Right lobe of liver (tissue), 6 donors: ENCODE measurements around the gene ZNF687. TPM values are rescaled to one million over a fixed set of nuclear protein-coding genes. Genes with fewer than 3 reads are reported as not detected.

Experiments used
- ATAC-seq, 4 donors: fragments of 200-7000 bp; cut with Tn5 transposase; one replicate each; pipeline ENCODE4 v1.9.1; 2020; ENCODE audit warnings: mild to moderate bottlenecking in 4 of 4, moderate library complexity in 4 of 4
- DNase-seq, 3 donors: peaks; one replicate each; pipeline ENCODE4 v3.0.0-alpha.2; 2020
- H3K27ac ChIP-seq, 3 donors: fragments of 200-600 bp; one replicate each; pipeline ENCODE4 v1.8.0; 2022
- H3K27me3 ChIP-seq, 2 donors: fragments of 200-600 bp; one replicate each; pipeline ENCODE4 v1.8.0; 2022
- H3K36me3 ChIP-seq, 4 donors: fragments of 200-600 bp; sonication (generic) in 1 of 4; one replicate each; pipeline versions ENCODE4 v1.5.1 to v1.8.0; 2017 to 2022; ENCODE audit warnings: control low read depth in 1 of 4
- H3K4me1 ChIP-seq, 4 donors: fragments of 200-600 bp; sonication (generic) in 1 of 4; one replicate each; pipeline versions ENCODE4 v1.5.1 to v1.8.0; 2017 to 2022; ENCODE audit warnings: control low read depth in 1 of 4
- H3K4me3 ChIP-seq, 3 donors: fragments of 200-600 bp; one replicate each; pipeline ENCODE4 v1.8.0; 2022
- H3K9me3 ChIP-seq, 4 donors: fragments of 200-600 bp; sonication (generic) in 1 of 4; one replicate each; pipeline versions ENCODE4 v1.5.1 to v1.8.0; 2017 to 2022; ENCODE audit warnings: control low read depth in 1 of 4
- CTCF ChIP-seq, 4 donors: fragments of 200-600 bp in 3 of 4; fragments of 450-650 bp in 1 of 4; IDR thresholded peaks; one replicate each; pipeline versions ENCODE4 v1.5.1 to v1.8.0; 2016 to 2022; ENCODE audit warnings: antibody characterized with exemption in 4 of 4, mild to moderate bottlenecking in 2 of 4
- POLR2A ChIP-seq: fragments of 450-650 bp; IDR thresholded peaks from one replicate; pipeline ENCODE4 v1.6.1; 2017; ENCODE audit warnings: antibody characterized with exemption, mild to moderate bottlenecking
- WGBS: methylation state at CpG from one replicate; pipeline ENCODE4 v1.1.6; 2018; ENCODE audit warnings: low coverage, low lambda C conversion rate; ENCODE audit not compliant: insufficient coverage; ENCODE audit errors: missing lambda C conversion rate; 5-methylcytosine and 5-hydroxymethylcytosine counted together
- intact Hi-C, 2 donors: fragments of 100-400 bp; cut with DNase I; formaldehyde crosslinking; loops; one replicate each; pipeline versions ENCODE4 v1.11.2 to v1.14.1; 2022
- long read RNA-seq: library from polyadenylated mRNA; unstranded; transcript quantifications from one replicate; pipeline ENCODE4 v2.0.0, GENCODE V29; 2019
- total RNA-seq, 6 experiments: library from RNA; depleted of rRNA in 2 of 6; stranded (reverse); fragments of >200 nt in 2 of 6; fragmentation: NEBNext Ultra II Directional in 3 of 6; extraction: Animal tissue kit (Norgen Biotek cat#: 25700) in 3 of 6; gene quantifications; one replicate each; pipeline versions ENCODE4 v1.1.0 to v1.2.4, GENCODE V29; 2016 to 2023
- donor health status: DM: no; HTN: yes; CAD: no.
- donor health status: DM: no; HTN: no; CAD: no.
- donor health status: DM: no; HTN: no; CAD: no.
- donor health status: DM: no; HTN: yes; CAD: no.
- donor health status: DM: no; HTN: yes; CAD: no.

Gene ZNF687, protein sequence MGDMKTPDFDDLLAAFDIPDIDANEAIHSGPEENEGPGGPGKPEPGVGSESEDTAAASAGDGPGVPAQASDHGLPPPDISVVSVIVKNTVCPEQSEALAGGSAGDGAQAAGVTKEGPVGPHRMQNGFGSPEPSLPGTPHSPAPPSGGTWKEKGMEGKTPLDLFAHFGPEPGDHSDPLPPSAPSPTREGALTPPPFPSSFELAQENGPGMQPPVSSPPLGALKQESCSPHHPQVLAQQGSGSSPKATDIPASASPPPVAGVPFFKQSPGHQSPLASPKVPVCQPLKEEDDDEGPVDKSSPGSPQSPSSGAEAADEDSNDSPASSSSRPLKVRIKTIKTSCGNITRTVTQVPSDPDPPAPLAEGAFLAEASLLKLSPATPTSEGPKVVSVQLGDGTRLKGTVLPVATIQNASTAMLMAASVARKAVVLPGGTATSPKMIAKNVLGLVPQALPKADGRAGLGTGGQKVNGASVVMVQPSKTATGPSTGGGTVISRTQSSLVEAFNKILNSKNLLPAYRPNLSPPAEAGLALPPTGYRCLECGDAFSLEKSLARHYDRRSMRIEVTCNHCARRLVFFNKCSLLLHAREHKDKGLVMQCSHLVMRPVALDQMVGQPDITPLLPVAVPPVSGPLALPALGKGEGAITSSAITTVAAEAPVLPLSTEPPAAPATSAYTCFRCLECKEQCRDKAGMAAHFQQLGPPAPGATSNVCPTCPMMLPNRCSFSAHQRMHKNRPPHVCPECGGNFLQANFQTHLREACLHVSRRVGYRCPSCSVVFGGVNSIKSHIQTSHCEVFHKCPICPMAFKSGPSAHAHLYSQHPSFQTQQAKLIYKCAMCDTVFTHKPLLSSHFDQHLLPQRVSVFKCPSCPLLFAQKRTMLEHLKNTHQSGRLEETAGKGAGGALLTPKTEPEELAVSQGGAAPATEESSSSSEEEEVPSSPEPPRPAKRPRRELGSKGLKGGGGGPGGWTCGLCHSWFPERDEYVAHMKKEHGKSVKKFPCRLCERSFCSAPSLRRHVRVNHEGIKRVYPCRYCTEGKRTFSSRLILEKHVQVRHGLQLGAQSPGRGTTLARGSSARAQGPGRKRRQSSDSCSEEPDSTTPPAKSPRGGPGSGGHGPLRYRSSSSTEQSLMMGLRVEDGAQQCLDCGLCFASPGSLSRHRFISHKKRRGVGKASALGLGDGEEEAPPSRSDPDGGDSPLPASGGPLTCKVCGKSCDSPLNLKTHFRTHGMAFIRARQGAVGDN
- 10 to 100 TPM in 3 of 6 experiments, 1 to 10 TPM in 3; 7.6 to 14.2 (median 10.1) TPM for total RNA-seq
- long read RNA-seq, result 0 reads

DNA sequence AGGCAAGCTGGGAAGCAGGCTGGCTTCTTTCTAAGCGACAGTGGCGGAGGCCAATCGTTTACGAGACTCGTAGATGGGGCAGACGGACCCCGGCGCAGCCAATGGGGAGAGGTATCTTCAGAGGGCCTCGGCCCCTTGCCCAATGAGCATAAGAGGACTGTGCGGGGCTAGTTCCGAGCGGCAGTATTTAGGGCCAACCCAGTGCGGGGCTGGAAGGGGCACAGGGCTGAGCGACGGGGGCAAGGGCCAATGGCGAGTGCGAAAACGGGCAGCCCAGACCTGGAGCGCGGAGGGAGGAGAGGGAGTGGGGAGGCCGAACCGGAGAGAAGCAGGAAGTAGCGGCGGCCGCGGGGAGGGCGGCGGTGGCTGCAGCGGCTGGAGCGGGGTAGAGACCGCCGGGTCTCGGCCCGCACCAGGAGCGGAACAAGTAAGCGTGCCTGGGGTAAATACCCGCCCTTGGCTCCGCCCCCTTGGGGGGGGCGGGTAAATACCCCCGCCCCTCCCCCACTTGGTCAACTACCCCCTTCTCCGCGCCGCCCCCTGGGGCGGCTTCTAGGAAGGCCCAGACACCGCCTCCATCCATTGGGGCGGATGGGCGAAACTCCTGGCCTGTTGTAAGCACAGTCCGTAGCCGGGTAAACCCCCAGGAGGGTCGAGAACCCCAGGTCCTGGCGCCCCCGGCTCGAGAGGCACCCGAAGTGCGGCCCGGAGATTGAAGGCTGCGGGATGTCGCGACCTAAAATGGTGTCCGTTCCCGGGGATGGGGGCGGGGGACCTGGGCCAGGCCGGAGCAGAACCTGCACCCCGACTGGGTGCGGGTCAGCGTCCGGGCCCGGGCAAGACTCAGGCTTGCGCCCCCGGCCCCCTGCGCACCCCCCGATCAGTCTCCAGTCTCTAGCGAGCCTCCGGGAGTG is at the start of gene ZNF687:
Gene ZNF687, plus strand, starts transcription at position 331 of the 914 bp plus-strand sequence. CDS start 3,993 bp downstream, outside the sequence.
- H3K27me3 ChIP-seq, result no peaks in the 10 kb centered on the region
- DNase-seq (peak; percentile 100), ATAC-seq (peak; percentile 80 to 93 (median 86))
- peak within 1 kb of the TSS; percentile 83 to 96 (median 85) for H3K4me3 ChIP-seq
- H3K4me1 ChIP-seq, result peaks cover 0 to 11% (median 2%) of the 10 kb centered on the region in 4 donors
- intact Hi-C loops, result no loop called here
- H3K9me3 ChIP-seq, result no peaks in the 10 kb centered on the region
- TF ChIP-seq CTCF (IDR thresholded peaks at IDR 0.05) (no peak), POLR2A (peak; percentile 71)
- H3K27ac ChIP-seq, result peak within 1 kb of the TSS; percentile 96 to 97 (median 96)
- H3K36me3 ChIP-seq, result peaks cover 0 to 15% (median 5%) of the 10 kb centered on the region in 4 donors
- WGBS, result 0% methylated on average over 19 of the region's 74 CpGs

DNA sequence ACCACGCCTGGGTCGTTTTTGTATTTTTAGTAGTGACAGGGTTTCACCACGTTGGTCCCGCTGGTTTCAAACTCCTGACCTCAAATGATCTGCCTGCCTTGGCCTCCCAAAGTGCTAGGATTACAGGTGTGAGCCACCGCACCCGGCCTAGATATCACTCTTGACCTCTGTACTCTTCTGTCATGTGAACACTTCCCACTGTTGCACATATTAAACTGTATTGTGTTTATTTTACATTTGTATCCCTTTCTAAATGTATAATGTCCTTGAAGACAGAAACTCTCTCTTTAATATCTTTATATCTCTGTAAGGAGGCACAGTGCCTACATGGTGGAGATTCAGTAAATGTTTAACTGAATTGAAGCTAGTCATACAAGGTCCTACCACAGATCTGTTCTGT is 46.9 kb upstream of the ZNF687 start:
- Histone ChIP-seq H3K27ac (no peak overlapping the region), H3K4me3 (no peak overlapping the region), H3K27me3 (no peaks in the 10 kb centered on the region), H3K4me1 (no peaks in the 10 kb centered on the region), H3K9me3 (no peaks in the 10 kb centered on the region), H3K36me3 (peaks cover 4 to 98% (median 42%) of the 10 kb centered on the region in 4 donors)
- DNase-seq (no peak), ATAC-seq (no peak)
- TF ChIP-seq POLR2A (no peak), CTCF (IDR thresholded peaks at IDR 0.05) (no peak)
- intact Hi-C loops, result no loop called here
- WGBS, result 62% methylated on average over 6 of the region's 6 CpGs

DNA sequence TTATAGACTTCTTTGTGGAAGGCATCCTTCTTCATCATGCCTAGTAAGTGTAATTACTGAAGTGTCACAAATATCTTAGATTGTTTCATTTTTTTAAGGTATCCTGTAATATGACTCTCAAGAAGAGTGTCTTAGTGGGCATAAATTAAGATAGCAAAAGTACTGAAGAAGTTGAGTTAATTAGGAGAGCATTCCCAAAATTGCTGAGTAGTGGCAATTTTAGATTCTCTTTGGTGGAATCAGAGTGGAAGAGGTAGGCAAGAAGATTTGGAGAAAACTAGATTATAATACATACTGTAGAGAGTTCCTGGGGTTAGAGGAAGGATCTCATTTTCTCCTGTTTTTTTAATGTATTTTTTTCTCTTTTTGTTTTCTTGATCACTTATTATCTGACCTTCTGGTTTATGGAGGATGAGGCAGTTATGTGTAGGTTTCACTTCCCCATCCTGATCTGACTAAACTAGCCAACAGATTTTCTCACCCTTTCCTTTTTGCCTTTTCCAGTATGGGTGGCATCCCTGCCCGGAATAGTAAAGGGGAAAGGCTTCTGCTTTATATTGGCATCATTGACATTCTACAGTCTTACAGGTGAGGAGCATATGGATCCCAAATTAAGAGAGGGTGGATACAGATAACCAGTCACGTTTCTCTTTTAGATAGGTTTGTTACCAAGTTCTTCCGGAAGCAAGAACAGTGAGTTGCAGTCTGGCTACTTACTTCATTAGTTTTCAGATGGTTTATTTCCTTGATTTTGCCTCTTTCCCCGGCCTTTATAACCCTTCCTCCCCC is 44.2 kb upstream of the ZNF687 start:
- no peaks in the 10 kb centered on the region for H3K4me1 ChIP-seq
- ATAC-seq (no peak), DNase-seq (no peak)
- peaks cover 6 to 94% (median 49%) of the 10 kb centered on the region in 4 donors for H3K36me3 ChIP-seq
- intact Hi-C loops, result no loop called here
- H3K27me3 ChIP-seq, result no peaks in the 10 kb centered on the region
- no peak overlapping the region for H3K4me3 ChIP-seq
- WGBS, result 74% methylated on average over 4 of the region's 4 CpGs
- H3K9me3 ChIP-seq, result no peaks in the 10 kb centered on the region
- TF ChIP-seq POLR2A (no peak), CTCF (IDR thresholded peaks at IDR 0.05) (no peak)
- no peak overlapping the region for H3K27ac ChIP-seq
